Measurements from ENCODE around the gene RNF167. TPM values are rescaled to one million over a fixed set of nuclear protein-coding genes. Genes with fewer than 3 reads are reported as not detected.

RNF167 gene
- total RNA-seq, 4 donors from 2014 or later, result 67.3 to 98.8 (median 85.9) TPM

DNA sequence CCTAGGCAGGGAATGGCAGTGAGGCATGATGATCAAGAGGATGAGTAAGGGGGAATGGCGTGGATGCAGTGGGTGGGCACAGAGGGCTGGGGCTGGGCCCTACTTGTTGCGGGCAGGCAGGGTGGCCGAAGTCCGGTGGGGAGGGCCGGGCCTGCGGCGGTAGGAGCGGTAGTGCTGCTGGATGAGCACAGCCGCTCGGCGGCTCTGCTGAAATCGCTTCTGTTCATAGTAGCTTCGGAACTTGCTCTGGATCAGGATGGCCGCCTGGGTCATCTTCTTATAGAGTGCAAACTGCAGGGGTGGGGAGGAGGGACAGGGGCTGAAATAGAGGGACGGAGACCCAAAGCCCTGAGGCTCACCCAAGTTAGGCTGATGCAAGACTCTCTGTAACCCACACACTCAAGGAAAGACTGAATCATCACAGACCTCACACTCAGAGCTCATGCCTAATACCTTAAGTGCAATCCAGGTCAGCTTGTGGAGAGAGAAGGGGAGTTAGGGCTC is 29.0 kb downstream of the RNF167 start:
- H3K4me3 ChIP-seq, result peak overlapping the region; percentile 31 to 76
- peaks cover 3 to 74% (median 32%) of the 10 kb centered on the region in 3 donors for H3K4me1 ChIP-seq
- TF ChIP-seq, protein P1, sequence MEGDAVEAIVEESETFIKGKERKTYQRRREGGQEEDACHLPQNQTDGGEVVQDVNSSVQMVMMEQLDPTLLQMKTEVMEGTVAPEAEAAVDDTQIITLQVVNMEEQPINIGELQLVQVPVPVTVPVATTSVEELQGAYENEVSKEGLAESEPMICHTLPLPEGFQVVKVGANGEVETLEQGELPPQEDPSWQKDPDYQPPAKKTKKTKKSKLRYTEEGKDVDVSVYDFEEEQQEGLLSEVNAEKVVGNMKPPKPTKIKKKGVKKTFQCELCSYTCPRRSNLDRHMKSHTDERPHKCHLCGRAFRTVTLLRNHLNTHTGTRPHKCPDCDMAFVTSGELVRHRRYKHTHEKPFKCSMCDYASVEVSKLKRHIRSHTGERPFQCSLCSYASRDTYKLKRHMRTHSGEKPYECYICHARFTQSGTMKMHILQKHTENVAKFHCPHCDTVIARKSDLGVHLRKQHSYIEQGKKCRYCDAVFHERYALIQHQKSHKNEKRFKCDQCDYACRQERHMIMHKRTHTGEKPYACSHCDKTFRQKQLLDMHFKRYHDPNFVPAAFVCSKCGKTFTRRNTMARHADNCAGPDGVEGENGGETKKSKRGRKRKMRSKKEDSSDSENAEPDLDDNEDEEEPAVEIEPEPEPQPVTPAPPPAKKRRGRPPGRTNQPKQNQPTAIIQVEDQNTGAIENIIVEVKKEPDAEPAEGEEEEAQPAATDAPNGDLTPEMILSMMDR (IDR thresholded peaks at IDR 0.05), result no peak
- no peak for TF ChIP-seq EP300 (IDR thresholded peaks at IDR 0.05)
- peak; percentile 81 for TF ChIP-seq POLR2AphosphoS5 (IDR thresholded peaks at IDR 0.05)
- no peak for TF ChIP-seq POLR2A (IDR thresholded peaks at IDR 0.05)
- H3K36me3 ChIP-seq, result peaks cover 0 to 43% of the 10 kb centered on the region in 2 donors
- H3K27me3 ChIP-seq, result no peaks in the 10 kb centered on the region
- H3K9me3 ChIP-seq, result no peaks in the 10 kb centered on the region
- no peak for ATAC-seq
- peak overlapping the region; percentile 77 to 95 (median 94) for H3K27ac ChIP-seq
- 47% methylated on average over 11 of the region's 15 CpGs; no CpG with 5 or more reads in 1 of the 2 donors for WGBS, 2 donors (ENCODE audit: low coverage in 1 of 2)

- no peaks in the 10 kb centered on the region for H3K9me3 ChIP-seq
- H3K36me3 ChIP-seq, result peaks cover 0 to 49% of the 10 kb centered on the region in 2 donors
- no peaks in the 10 kb centered on the region for H3K27me3 ChIP-seq
- 51 to 61% methylated on average over 6 to 8 of the region's 16 CpGs for WGBS, 2 donors (ENCODE audit: low coverage in 1 of 2)
- ATAC-seq, result no peak
- TF ChIP-seq POLR2A (IDR thresholded peaks at IDR 0.05) (no peak), POLR2AphosphoS5 (IDR thresholded peaks at IDR 0.05) (no peak), EP300 (IDR thresholded peaks at IDR 0.05) (no peak)
- TF ChIP-seq, protein P1 (IDR thresholded peaks at IDR 0.05), result no peak
- peak overlapping the region; percentile 77 to 95 (median 94) for H3K27ac ChIP-seq
- peaks cover 3 to 80% (median 33%) of the 10 kb centered on the region in 3 donors for H3K4me1 ChIP-seq
- H3K4me3 ChIP-seq, result peak overlapping the region in 1 of 2 donors; percentile 76
These were observed 29.6 kb downstream of the RNF167 start for GRCh38 chr17:4969551-4970173.

GRCh38 chr17:4970273-4970672 is 30.2 kb downstream of the RNF167 start:
- H3K27me3 ChIP-seq, result no peaks in the 10 kb centered on the region

GRCh38 chr17:4971826-4972225 is 31.8 kb downstream of the RNF167 start:
- Histone ChIP-seq H3K27ac (peak overlapping the region in 3 of 4 donors; percentile 34 to 95 (median 63)), H3K4me1 (peaks cover 3 to 63% (median 26%) of the 10 kb centered on the region in 3 donors), H3K4me3 (no peak overlapping the region), H3K27me3 (no peaks in the 10 kb centered on the region), H3K36me3 (peaks cover 0 to 59% of the 10 kb centered on the region in 2 donors), H3K9me3 (no peaks in the 10 kb centered on the region)
- ATAC-seq, result no peak
- WGBS, 2 donors (ENCODE audit: low coverage in 1 of 2), result 90% methylated on average over 2 of the region's 6 CpGs; no CpG with 5 or more reads in 1 of the 2 donors
- TF ChIP-seq, protein P1 (IDR thresholded peaks at IDR 0.05), result no peak
- no peak for TF ChIP-seq POLR2A (IDR thresholded peaks at IDR 0.05)
- no peak for TF ChIP-seq POLR2AphosphoS5 (IDR thresholded peaks at IDR 0.05)
- TF ChIP-seq EP300 (IDR thresholded peaks at IDR 0.05), result no peak

More at GRCh38 chr17:4970273-4970672, 30.2 kb downstream of the RNF167 start:
- TF ChIP-seq POLR2AphosphoS5 (IDR thresholded peaks at IDR 0.05) (no peak), POLR2A (IDR thresholded peaks at IDR 0.05) (no peak), EP300 (IDR thresholded peaks at IDR 0.05) (no peak)
- TF ChIP-seq, protein P1 (IDR thresholded peaks at IDR 0.05), result no peak
- no peaks in the 10 kb centered on the region for H3K9me3 ChIP-seq
- peaks cover 3 to 78% (median 33%) of the 10 kb centered on the region in 3 donors for H3K4me1 ChIP-seq
- whole genome bisulfite sequencing, 2 donors (ENCODE audit: low coverage in 1 of 2), result 60% methylated on average over 1 of the region's 8 CpGs; no CpG with 5 or more reads in 1 of the 2 donors
- ATAC-seq, result no peak
- H3K36me3 ChIP-seq, result peaks cover 0 to 52% of the 10 kb centered on the region in 2 donors
- no peak overlapping the region for H3K4me3 ChIP-seq
- H3K27ac ChIP-seq, result peak overlapping the region in 3 of 4 donors; percentile 94 to 95 (median 95)

All from gastroesophageal sphincter (tissue), 4 donors.